Right ventricle myocardium inferior (tissue), 1 donor: ENCODE data around the gene OR6B3. TPM values are rescaled to one million over a fixed set of nuclear protein-coding genes. Genes with fewer than 3 reads are reported as not detected.

Source experiments
- ATAC-seq: fragments of 200-7000 bp; cut with Tn5 transposase; one replicate; pipeline ENCODE4 v1.9.1; 2020; ENCODE audit warnings: mild to moderate bottlenecking, moderate library complexity
- DNase-seq: peaks from one replicate; pipeline ENCODE4 v3.0.0; 2021; ENCODE audit errors: missing footprints
- intact Hi-C: fragments of 100-400 bp; cut with DNase I; formaldehyde crosslinking; loops from one replicate; pipeline ENCODE4 v1.11.0; 2022
- long read RNA-seq: library from polyadenylated mRNA; unstranded; transcript quantifications from one replicate; pipeline ENCODE4 v2.0.0, GENCODE V29; 2021
- total RNA-seq: library from RNA; stranded (reverse); fragmentation: NEBNext Ultra II Directional; extraction: Animal tissue kit (Norgen Biotek cat#: 25700); gene quantifications from one replicate; pipeline ENCODE4 v1.2.1, GENCODE V29; 2021
- donor health status: DM: no; HTN: yes; CAD: no; lungs with severe emphysema.

The OR6B3 gene
- total RNA-seq, result not detected
- long read RNA-seq, result 0 reads

- intact Hi-C loops, result no loop called here
- DNase-seq (no peak), ATAC-seq (no peak)
Measured at GRCh38 chr2:240053173-240054155, at the start of gene OR6B3. Gene OR6B3 (minus strand): TSS chr2:240053521.

- ATAC-seq (no peak), DNase-seq (no peak)
- intact Hi-C loops, result no loop called here
Measured at GRCh38 chr2:240098349-240098748, 45.0 kb upstream of the OR6B3 start.

- no peak for DNase-seq
- ATAC-seq, result no peak
- intact Hi-C loops, result no loop called here
Measured at GRCh38 chr2:240095556-240096523, 42.5 kb upstream of the OR6B3 start.

- DNase-seq (no peak), ATAC-seq (no peak)
- intact Hi-C loops, result no loop called here
Measured at GRCh38 chr2:240089306-240089705, 36.0 kb upstream of the OR6B3 start.

GRCh38 chr2:240086563-240086962 is 33.2 kb upstream of the OR6B3 start:
- ATAC-seq (no peak), DNase-seq (no peak)
- intact Hi-C loops, result no loop called here

- intact Hi-C loops, result no loop called here
- DNase-seq, result no peak
- no peak for ATAC-seq
Measured at GRCh38 chr2:240078631-240079030, 25.3 kb upstream of the OR6B3 start.

GRCh38 chr2:240077442-240077841 is 24.1 kb upstream of the OR6B3 start:
- DNase-seq, result no peak
- intact Hi-C loops, result no loop called here
- no peak for ATAC-seq

- DNase-seq (no peak), ATAC-seq (no peak)
- intact Hi-C loops, result no loop called here
Measured at GRCh38 chr2:240074545-240074944, 21.2 kb upstream of the OR6B3 start.

- intact Hi-C loops, result no loop called here
- ATAC-seq, result no peak
Measured at GRCh38 chr2:240070907-240071306, 17.6 kb upstream of the OR6B3 start.

GRCh38 chr2:240069829-240070228 is 16.5 kb upstream of the OR6B3 start:
- intact Hi-C loops, result no loop called here
- DNase-seq (no peak), ATAC-seq (no peak)

More at GRCh38 chr2:240070907-240071306, 17.6 kb upstream of the OR6B3 start:
- DNase-seq, result no peak

- intact Hi-C loops, result no loop called here
- no peak for ATAC-seq
- DNase-seq, result no peak
Measured at GRCh38 chr2:240068193-240068592, 14.9 kb upstream of the OR6B3 start.

GRCh38 chr2:240066489-240066888 is 13.2 kb upstream of the OR6B3 start:
- DNase-seq (no peak), ATAC-seq (no peak)
- intact Hi-C loops, result no loop called here

GRCh38 chr2:240064898-240065297 is 11.6 kb upstream of the OR6B3 start:
- no peak for DNase-seq
- ATAC-seq, result no peak

GRCh38 chr2:240060977-240061591 is 7.8 kb upstream of the OR6B3 start:
- intact Hi-C loops, result loop anchor here (2.0 kb wide), 1 partner anchor 84 kb away; no protein-coding TSS in a partner anchor
- ATAC-seq (no peak), DNase-seq (no peak)

More at GRCh38 chr2:240064898-240065297, 11.6 kb upstream of the OR6B3 start:
- intact Hi-C loops, result no loop called here

- intact Hi-C loops, result no loop called here
- no peak for DNase-seq
- ATAC-seq, result no peak
Measured at GRCh38 chr2:240056678-240057077, 3.4 kb upstream of the OR6B3 start.

- DNase-seq (no peak), ATAC-seq (no peak)
- intact Hi-C loops, result no loop called here
Measured at GRCh38 chr2:240055177-240055917, 2.0 kb upstream of the OR6B3 start.

GRCh38 chr2:240052524-240052923 is 797 bp downstream of the OR6B3 start:
- DNase-seq, result no peak
- ATAC-seq, result no peak
- intact Hi-C loops, result no loop called here

- intact Hi-C loops, result no loop called here
- ATAC-seq, result no peak
Measured at GRCh38 chr2:240051697-240052096, 1.6 kb downstream of the OR6B3 start.

More at GRCh38 chr2:240051697-240052096, 1.6 kb downstream of the OR6B3 start:
- DNase-seq, result no peak
